Subcutaneous abdominal adipose tissue (tissue), 5 donors: Measurements from ENCODE around the gene DPP4.
A peak's percentile ranks its signal among the peaks of the same experiment; 100 is the strongest.

Source experiments
- H3K27ac ChIP-seq: one replicate; pipeline ENCODE4 v1.7.0; 2013; ENCODE audit warnings: low read depth, mild to moderate bottlenecking, inconsistent platforms, low read length, moderate library complexity
- H3K27me3 ChIP-seq, 5 donors: one replicate each; pipeline ENCODE4 v1.7.0; 2013; ENCODE audit warnings: low read length in 5 of 5, inconsistent platforms in 1 of 5; ENCODE audit not compliant: control insufficient read depth in 5 of 5, insufficient read depth in 4 of 5
- H3K36me3 ChIP-seq, 5 donors: one replicate each; pipeline ENCODE4 v1.7.0; 2013; ENCODE audit warnings: low read length in 5 of 5; ENCODE audit not compliant: control insufficient read depth in 5 of 5, insufficient read depth in 5 of 5
- H3K4me1 ChIP-seq, 5 donors: one replicate each; pipeline ENCODE4 v1.7.0; 2013; ENCODE audit warnings: low read length in 5 of 5, mild to moderate bottlenecking in 3 of 5, moderate library complexity in 1 of 5; ENCODE audit not compliant: control insufficient read depth in 5 of 5, insufficient read depth in 5 of 5
- H3K4me3 ChIP-seq, 5 donors: one replicate each; pipeline ENCODE4 v1.7.0; 2013; ENCODE audit warnings: low read length in 5 of 5, low read depth in 1 of 5
- H3K9ac ChIP-seq, 5 donors: one replicate each; pipeline ENCODE4 v1.7.0; 2013; ENCODE audit warnings: low read length in 5 of 5, mild to moderate bottlenecking in 4 of 5, moderate library complexity in 3 of 5
- H3K9me3 ChIP-seq, 5 donors: one replicate each; pipeline ENCODE4 v1.7.0; 2013; ENCODE audit warnings: low read length in 5 of 5; ENCODE audit not compliant: control insufficient read depth in 5 of 5
- donor health status: healthy.
- donor health status: healthy.
- donor health status: healthy.
- donor health status: healthy.
- donor health status: healthy.

DPP4 gene

DNA sequence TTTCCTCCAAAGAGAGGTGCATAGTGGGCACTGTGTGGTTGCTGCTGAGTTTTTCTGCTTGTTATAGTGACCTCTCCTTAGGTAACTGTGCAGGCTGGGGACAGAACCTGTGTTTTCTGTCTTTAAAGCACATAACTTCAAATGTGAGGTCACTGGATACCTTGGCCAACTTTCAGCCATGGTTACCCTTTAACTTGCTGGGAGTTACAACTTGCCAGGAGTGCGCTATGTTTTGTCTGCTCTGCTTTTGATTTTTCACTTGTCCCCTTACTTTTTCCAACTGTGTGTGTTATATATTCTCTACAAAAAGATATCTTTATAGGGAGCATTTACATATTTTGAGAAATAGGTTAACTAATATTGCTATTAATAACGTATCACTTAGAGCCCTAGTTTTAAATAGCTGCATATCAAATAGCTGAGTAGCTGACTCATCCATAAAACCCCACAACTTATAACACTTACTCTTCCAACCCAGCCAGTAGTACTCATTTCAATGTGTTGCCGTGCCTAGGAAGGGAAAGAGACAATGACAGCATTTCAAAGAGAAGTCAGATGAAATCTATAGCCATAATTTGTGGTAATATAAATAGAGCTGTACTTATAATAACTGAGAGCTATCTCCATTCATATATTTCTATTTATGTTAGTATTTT is 51.6 kb downstream of the DPP4 start:
- Histone ChIP-seq H3K4me3 (no peak overlapping the region), H3K9me3 (no peaks in the 10 kb centered on the region), H3K27me3 (peaks cover 0 to 3% (median 0%) of the 10 kb centered on the region in 5 donors), H3K27ac (no peak overlapping the region), H3K36me3 (peaks cover 0 to 2% (median 0%) of the 10 kb centered on the region in 5 donors), H3K4me1 (peaks cover 0 to 2% (median 0%) of the 10 kb centered on the region in 5 donors), H3K9ac (no peak overlapping the region)

- H3K9ac ChIP-seq, result no peak overlapping the region
- peaks cover 0 to 3% (median 0%) of the 10 kb centered on the region in 5 donors for H3K27me3 ChIP-seq
- H3K4me1 ChIP-seq, result peaks cover 0 to 2% (median 0%) of the 10 kb centered on the region in 5 donors
- no peak overlapping the region for H3K4me3 ChIP-seq
- peaks cover 0 to 2% (median 0%) of the 10 kb centered on the region in 5 donors for H3K36me3 ChIP-seq
- no peaks in the 10 kb centered on the region for H3K9me3 ChIP-seq
- no peak overlapping the region for H3K27ac ChIP-seq
Measured at GRCh38 chr2:162021516-162022058, 52.4 kb downstream of the DPP4 start.

DNA sequence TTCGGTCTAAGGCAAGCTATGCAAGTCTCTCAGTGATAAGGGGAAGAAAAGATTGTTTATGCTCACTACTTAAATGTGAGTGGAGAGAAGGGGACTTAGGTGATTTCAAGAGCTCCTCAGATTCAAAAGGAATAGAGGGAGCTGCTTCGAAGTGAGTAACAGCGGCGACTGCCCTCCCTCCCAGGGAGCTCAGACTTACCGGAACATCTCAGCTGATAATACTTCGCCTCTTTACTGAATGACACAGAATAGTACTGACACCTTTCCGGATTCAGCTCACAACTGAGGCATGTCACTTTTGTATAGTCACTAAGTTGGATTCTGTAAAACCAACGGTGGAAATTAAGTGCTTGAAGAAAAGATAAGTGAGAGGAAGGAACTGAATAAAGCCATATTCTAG is 55.5 kb downstream of the DPP4 start:
- Histone ChIP-seq H3K9ac (no peak overlapping the region), H3K36me3 (peaks cover 0 to 2% (median 0%) of the 10 kb centered on the region in 5 donors), H3K4me3 (no peak overlapping the region), H3K27ac (no peak overlapping the region), H3K27me3 (no peaks in the 10 kb centered on the region), H3K9me3 (no peaks in the 10 kb centered on the region), H3K4me1 (peaks cover 0 to 3% (median 0%) of the 10 kb centered on the region in 5 donors)

DNA sequence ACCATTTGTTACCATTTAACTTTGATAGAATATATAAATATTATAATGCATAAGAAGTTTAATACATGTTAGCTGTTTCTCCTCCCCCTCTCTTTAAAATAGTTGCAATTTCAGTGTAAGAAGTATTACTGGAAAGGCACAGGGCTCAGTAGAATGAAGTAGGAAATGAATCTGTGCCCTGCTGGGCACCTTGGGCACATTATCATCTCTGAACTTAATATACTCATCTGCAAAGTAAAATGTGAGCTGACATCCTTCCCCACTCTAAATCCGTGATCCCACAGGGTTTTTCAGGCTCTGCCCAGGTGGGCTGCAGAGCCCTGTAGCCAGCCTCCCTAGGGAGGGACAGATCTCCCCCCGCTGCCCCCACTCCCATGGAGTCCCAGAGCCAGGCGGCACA is 56.8 kb downstream of the DPP4 start:
- no peaks in the 10 kb centered on the region for H3K9me3 ChIP-seq

GRCh38 chr2:162016080-162016479 is 57.9 kb downstream of the DPP4 start:
- H3K4me3 ChIP-seq, result no peak overlapping the region
- H3K4me1 ChIP-seq, result peaks cover 0 to 4% (median 0%) of the 10 kb centered on the region in 5 donors
- no peak overlapping the region for H3K27ac ChIP-seq
- H3K27me3 ChIP-seq, result no peaks in the 10 kb centered on the region
- H3K9ac ChIP-seq, result no peak overlapping the region
- H3K36me3 ChIP-seq, result peaks cover 0 to 2% (median 0%) of the 10 kb centered on the region in 5 donors
- H3K9me3 ChIP-seq, result no peaks in the 10 kb centered on the region

More for the DNA sequence above, 56.8 kb downstream of the DPP4 start:
- Histone ChIP-seq H3K27me3 (no peaks in the 10 kb centered on the region), H3K27ac (no peak overlapping the region), H3K4me3 (no peak overlapping the region), H3K36me3 (peaks cover 0 to 2% (median 0%) of the 10 kb centered on the region in 5 donors), H3K4me1 (peaks cover 0 to 4% (median 0%) of the 10 kb centered on the region in 5 donors), H3K9ac (no peak overlapping the region)

DNA sequence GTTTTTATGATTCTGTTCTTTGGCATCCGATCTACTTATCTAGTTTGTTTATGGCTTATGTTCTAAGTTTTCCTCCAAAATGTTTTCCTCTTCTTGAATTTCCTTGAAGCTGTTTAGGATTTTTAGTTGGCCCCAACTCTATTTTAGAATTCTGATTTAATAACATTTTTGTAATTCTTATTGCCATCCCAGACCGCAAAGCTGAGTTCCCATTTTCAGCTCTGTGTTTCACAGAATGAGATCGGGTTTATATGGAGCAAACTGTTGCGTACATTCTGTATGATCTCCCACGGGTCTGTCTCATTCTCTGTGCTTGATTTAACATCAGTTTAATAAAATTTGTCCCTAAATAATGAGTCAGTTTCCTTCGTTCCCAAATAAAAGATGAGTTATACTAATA is 59.3 kb downstream of the DPP4 start:
- H3K9ac ChIP-seq, result no peak overlapping the region
- H3K27ac ChIP-seq, result no peak overlapping the region
- H3K27me3 ChIP-seq, result no peaks in the 10 kb centered on the region
- peaks cover 0 to 4% (median 0%) of the 10 kb centered on the region in 5 donors for H3K4me1 ChIP-seq
- no peaks in the 10 kb centered on the region for H3K9me3 ChIP-seq
- peaks cover 0 to 2% (median 0%) of the 10 kb centered on the region in 5 donors for H3K36me3 ChIP-seq
- no peak overlapping the region for H3K4me3 ChIP-seq

- Histone ChIP-seq H3K9ac (peak overlapping the region in 1 of 5 donors; percentile 35), H3K27ac (peak overlapping the region; percentile 31), H3K9me3 (no peaks in the 10 kb centered on the region), H3K4me3 (peak overlapping the region in 4 of 5 donors; percentile 32 to 54 (median 51)), H3K27me3 (no peaks in the 10 kb centered on the region), H3K36me3 (peaks cover 0 to 2% (median 0%) of the 10 kb centered on the region in 5 donors), H3K4me1 (peaks cover 0 to 4% (median 0%) of the 10 kb centered on the region in 5 donors)
Measured at GRCh38 chr2:162013514-162014475, 60.2 kb downstream of the DPP4 start.

DNA sequence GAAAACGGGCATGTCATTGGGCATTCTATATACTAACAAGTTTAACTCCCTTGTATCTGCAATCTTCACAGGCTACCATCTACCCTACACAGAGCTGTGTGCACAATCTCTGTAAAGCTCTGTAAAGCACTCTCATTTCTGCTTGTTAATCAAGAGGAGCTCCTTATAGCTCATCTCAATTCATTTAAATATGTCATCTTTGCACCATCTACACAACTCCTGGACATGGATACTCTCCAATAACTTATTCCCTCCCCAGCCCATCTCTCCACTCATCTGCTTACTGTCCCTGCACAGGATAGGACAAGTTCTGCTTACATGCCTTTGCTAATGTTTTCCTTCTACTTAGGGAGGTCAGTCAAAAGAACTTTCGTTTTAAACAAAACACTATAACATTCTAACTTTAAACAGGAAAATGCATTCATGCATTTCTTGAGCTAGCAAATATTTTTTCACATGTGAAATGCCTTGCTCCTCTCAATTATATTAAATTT is 61.4 kb downstream of the DPP4 start:
- peaks cover 0 to 4% (median 0%) of the 10 kb centered on the region in 5 donors for H3K4me1 ChIP-seq
- no peaks in the 10 kb centered on the region for H3K27me3 ChIP-seq

DNA sequence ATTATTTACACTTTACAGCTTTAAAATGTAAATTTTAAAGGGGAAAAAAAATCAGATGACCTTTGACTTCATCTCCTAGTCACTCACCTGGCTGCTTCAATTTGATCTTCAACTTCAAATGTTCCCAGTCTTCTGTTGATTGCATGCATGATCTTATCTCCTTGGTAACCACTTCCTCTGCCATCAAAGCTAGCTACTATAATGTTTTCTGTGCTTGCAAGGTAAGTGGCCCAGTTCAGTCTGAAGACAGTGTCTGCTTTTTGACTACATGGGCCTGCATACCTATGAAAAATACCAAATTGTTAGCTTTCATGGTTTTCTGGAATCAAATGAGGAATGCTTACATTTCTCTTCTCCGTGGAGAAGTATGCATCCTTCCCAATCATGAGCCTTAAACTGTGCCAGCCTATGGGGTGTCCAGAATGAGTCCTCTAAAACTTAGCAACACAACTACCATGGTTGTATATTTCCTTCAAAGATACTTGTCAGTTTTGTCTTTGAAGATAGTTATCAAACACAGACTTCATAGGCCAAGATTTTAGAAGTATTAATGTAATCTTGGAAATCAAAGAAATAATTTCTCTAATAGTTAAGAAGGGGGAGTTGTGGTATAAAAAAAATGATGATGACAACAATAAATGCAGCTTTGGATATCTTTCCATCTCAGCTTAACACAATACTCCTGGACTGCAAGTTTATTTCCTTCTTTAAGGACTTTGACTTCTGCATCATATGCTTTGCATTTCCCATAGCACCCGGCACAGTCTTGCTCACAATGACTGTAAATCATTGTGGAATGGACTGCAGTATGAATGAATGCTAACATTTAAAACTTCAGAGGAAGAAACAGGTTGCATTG is 62.1 kb downstream of the DPP4 start:
- Histone ChIP-seq H3K27me3 (no peaks in the 10 kb centered on the region), H3K9me3 (no peaks in the 10 kb centered on the region), H3K27ac (no peak overlapping the region), H3K36me3 (no peaks in the 10 kb centered on the region), H3K4me3 (no peak overlapping the region), H3K9ac (no peak overlapping the region), H3K4me1 (peaks cover 0 to 4% (median 0%) of the 10 kb centered on the region in 5 donors)

More for the DNA sequence above, 61.4 kb downstream of the DPP4 start:
- Histone ChIP-seq H3K9ac (no peak overlapping the region), H3K9me3 (no peaks in the 10 kb centered on the region), H3K27ac (no peak overlapping the region), H3K4me3 (no peak overlapping the region), H3K36me3 (no peaks in the 10 kb centered on the region)
